Left ventricle myocardium inferior (tissue), 1 donor: Measurements from ENCODE around the gene PDE6G. TPM values are rescaled to one million over a fixed set of nuclear protein-coding genes. Genes with fewer than 3 reads are reported as not detected.

ENCODE experiments used
- DNase-seq: peaks from one replicate; pipeline ENCODE4 v3.0.0-alpha.2; 2020
- H3K27ac ChIP-seq: fragments of 200-600 bp; replicated peaks from 2 replicates; pipeline ENCODE4 v1.8.0; 2021
- H3K27me3 ChIP-seq: fragments of 200-600 bp; 2 replicates; pipeline ENCODE4 v1.8.0; 2021; ENCODE audit warnings: low read depth
- H3K36me3 ChIP-seq: fragments of 200-600 bp; 2 replicates; pipeline ENCODE4 v1.8.0; 2021
- H3K4me1 ChIP-seq: fragments of 200-600 bp; 2 replicates; pipeline ENCODE4 v1.8.0; 2021
- H3K4me3 ChIP-seq: fragments of 200-600 bp; 2 replicates; pipeline ENCODE4 v1.8.0; 2021; ENCODE audit warnings: mild to moderate bottlenecking, moderate library complexity
- H3K9me3 ChIP-seq: fragments of 200-600 bp; replicated peaks from 2 replicates; pipeline ENCODE4 v1.8.0; 2021
- intact Hi-C: fragments of 100-400 bp; cut with micrococcal nuclease; formaldehyde crosslinking; loops from one replicate; pipeline ENCODE4 v1.11.0; 2022
- total RNA-seq: library from RNA; stranded (reverse); fragmentation: NEBNext Ultra II Directional; extraction: Animal tissue kit (Norgen Biotek cat#: 25700); gene quantifications from one replicate; pipeline ENCODE4 v1.2.1, GENCODE V29; 2021
- TF ChIP-seq, protein P1 (sequence below): fragments of 200-600 bp; IDR thresholded peaks from 2 replicates; pipeline ENCODE4 v1.8.0; 2021; ENCODE audit warnings: antibody characterized with exemption, mild to moderate bottlenecking, borderline replicate concordance
- donor health status: DM: no; HTN: yes; CAD: no; lungs with severe emphysema.

Gene PDE6G
- total RNA-seq, 1 donor from 2014 or later = not detected

- TF ChIP-seq, protein P1, sequence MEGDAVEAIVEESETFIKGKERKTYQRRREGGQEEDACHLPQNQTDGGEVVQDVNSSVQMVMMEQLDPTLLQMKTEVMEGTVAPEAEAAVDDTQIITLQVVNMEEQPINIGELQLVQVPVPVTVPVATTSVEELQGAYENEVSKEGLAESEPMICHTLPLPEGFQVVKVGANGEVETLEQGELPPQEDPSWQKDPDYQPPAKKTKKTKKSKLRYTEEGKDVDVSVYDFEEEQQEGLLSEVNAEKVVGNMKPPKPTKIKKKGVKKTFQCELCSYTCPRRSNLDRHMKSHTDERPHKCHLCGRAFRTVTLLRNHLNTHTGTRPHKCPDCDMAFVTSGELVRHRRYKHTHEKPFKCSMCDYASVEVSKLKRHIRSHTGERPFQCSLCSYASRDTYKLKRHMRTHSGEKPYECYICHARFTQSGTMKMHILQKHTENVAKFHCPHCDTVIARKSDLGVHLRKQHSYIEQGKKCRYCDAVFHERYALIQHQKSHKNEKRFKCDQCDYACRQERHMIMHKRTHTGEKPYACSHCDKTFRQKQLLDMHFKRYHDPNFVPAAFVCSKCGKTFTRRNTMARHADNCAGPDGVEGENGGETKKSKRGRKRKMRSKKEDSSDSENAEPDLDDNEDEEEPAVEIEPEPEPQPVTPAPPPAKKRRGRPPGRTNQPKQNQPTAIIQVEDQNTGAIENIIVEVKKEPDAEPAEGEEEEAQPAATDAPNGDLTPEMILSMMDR = no peak
- no peak overlapping the region for H3K4me3 ChIP-seq
- peaks cover 10% of the 10 kb centered on the region for H3K4me1 ChIP-seq
- intact Hi-C loops = no loop called here
- H3K27ac ChIP-seq = no peak overlapping the region
- H3K9me3 ChIP-seq = no peaks in the 10 kb centered on the region
- no peak for DNase-seq
- H3K36me3 ChIP-seq = no peaks in the 10 kb centered on the region
- H3K27me3 ChIP-seq = peaks cover 4% of the 10 kb centered on the region
Measured at GRCh38 chr17:81659038-81659437, 2.7 kb upstream of the PDE6G start.

GRCh38 chr17:81656835-81657234 lies 493 bp upstream of the PDE6G start:
- Histone ChIP-seq H3K4me1 (peaks cover 10% of the 10 kb centered on the region), H3K4me3 (no peak overlapping the region), H3K27ac (no peak overlapping the region), H3K9me3 (no peaks in the 10 kb centered on the region), H3K27me3 (peaks cover 24% of the 10 kb centered on the region), H3K36me3 (no peaks in the 10 kb centered on the region)
- TF ChIP-seq, protein P1 = no peak
- intact Hi-C loops = no loop called here
- DNase-seq = no peak

DNA sequence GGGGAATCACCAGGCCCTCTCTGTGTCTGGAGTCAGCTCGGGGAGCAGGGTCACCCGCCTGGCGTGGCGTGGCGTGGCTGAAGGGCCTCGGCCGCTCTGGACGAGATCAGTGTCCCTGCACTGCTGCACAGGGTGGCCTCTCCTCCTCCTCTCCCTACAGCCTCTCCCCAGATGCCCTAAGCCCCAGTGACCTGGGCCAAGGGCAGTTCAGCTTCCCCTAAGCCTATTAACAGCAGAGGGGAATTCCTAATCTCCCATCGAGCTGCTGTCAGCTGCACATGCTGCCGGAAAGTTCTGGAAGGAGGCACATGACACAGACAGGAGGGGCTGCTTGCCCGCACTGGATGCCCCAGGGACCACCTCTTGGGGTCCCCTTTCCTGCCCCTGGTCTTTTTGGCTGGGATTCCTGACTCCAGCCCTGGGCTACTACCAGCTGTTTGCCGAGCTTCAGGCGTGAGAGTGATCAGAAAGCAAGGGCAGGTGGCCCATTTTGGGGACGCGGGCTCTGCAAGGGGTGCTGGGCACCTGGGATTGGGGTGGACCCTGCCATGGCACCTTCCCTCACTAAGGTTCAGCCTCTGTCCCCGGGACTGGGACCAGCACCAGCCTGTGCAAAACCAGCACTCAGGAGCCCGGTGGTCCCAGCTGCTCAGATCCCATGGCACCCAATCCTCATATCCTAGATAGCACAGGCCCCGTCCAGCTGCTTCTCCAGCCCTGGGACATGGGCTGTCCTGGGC lies 794 bp downstream of the PDE6G start:
- Histone ChIP-seq H3K9me3 (no peaks in the 10 kb centered on the region), H3K36me3 (no peaks in the 10 kb centered on the region), H3K27ac (no peak overlapping the region), H3K4me3 (no peak overlapping the region), H3K4me1 (peaks cover 10% of the 10 kb centered on the region), H3K27me3 (peaks cover 37% of the 10 kb centered on the region)
- TF ChIP-seq, protein P1 = no peak
- intact Hi-C loops = no loop called here
- no peak for DNase-seq

DNA sequence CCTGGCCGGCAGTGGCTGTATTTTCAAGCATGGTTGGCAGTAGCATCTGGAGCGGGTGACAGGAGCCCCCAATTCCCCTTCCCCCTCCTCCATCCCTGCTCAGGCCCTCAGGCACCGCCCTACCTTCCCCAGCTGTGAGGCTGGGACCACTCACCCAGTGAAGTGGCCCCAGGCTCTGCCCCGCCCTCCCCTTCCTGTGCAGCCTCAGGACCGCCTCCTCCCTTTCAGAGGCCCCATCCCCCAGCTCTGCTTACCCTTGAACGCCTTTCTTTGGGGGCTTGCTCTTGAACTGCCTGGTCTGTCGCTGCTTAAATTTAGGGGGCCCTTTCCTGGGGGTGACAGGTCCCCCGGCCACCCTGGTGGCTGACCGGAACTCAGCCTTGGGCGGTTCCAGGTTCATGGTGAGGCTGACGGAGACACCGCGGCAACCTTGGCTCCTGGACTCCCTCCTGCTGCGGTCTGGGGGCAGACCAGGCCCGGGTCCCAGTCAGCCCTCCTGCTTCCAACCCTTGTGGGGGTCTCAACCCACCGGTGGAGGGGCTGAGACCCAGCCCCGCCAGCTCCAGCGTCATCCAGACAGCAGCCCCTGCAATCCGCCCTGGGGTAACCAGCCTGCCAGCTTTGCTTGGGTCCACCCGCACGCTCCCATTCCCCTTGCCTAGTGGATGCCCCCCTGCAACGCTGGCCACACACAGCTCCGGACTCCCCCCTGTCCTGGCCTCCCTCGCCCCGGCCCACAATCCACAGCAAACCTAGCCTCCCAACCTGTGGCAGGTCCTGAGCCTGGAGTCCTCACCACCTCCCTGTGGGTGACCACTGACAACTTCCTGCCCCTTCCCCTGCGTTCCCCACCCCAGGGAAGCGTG lies 3.2 kb downstream of the PDE6G start:
- DNase-seq = no peak
- Histone ChIP-seq H3K27me3 (peaks cover 61% of the 10 kb centered on the region), H3K36me3 (no peaks in the 10 kb centered on the region), H3K27ac (no peak overlapping the region), H3K4me1 (peaks cover 10% of the 10 kb centered on the region), H3K9me3 (no peaks in the 10 kb centered on the region), H3K4me3 (no peak overlapping the region)
- TF ChIP-seq, protein P1 = no peak
- intact Hi-C loops = no loop called here

GRCh38 chr17:81651692-81652091 lies 4.7 kb downstream of the PDE6G start:
- intact Hi-C loops = no loop called here
- Histone ChIP-seq H3K27ac (no peak overlapping the region), H3K4me1 (peaks cover 4% of the 10 kb centered on the region), H3K4me3 (no peak overlapping the region), H3K36me3 (no peaks in the 10 kb centered on the region), H3K27me3 (peaks cover 75% of the 10 kb centered on the region), H3K9me3 (no peaks in the 10 kb centered on the region)
- TF ChIP-seq, protein P1 = no peak
- no peak for DNase-seq
